GM04503 (cell line): ENCODE results near the gene MAGEA6.
"Not testable (repeated sequence)": the region's sequence is repeated elsewhere in the genome, so short reads cannot be mapped to it uniquely, and the experiment has no call there.

Experiments used
- DNase-seq: peaks from one replicate; pipeline ENCODE4 v3.0.0-alpha.2; 2012; ENCODE audit warnings: low read depth

The MAGEA6 gene

GRCh38 chrX:152769549-152770289, at the start of gene MAGEA6:
MAGEA6 (minus strand) TSS chrX:152769689; CDS start chrX:152767650, 2,039 bp downstream.
- DNase-seq = not testable (repeated sequence)

- no peak for DNase-seq
Measured at GRCh38 chrX:152819266-152819665, 49.8 kb upstream of the MAGEA6 start.

- no peak for DNase-seq
Measured at GRCh38 chrX:152818356-152818755, 48.9 kb upstream of the MAGEA6 start.

GRCh38 chrX:152817078-152817764, 47.7 kb upstream of the MAGEA6 start:
- DNase-seq = no peak

- no peak for DNase-seq
Measured at GRCh38 chrX:152814048-152814447, 44.6 kb upstream of the MAGEA6 start.

- DNase-seq = no peak
Measured at GRCh38 chrX:152813206-152813605, 43.7 kb upstream of the MAGEA6 start.

GRCh38 chrX:152810403-152810802, 40.9 kb upstream of the MAGEA6 start:
- DNase-seq = no peak

- DNase-seq = no peak
Measured at GRCh38 chrX:152806035-152806434, 36.5 kb upstream of the MAGEA6 start.

- DNase-seq = no peak
Measured at GRCh38 chrX:152798945-152799344, 29.5 kb upstream of the MAGEA6 start.

GRCh38 chrX:152787062-152787461, 17.6 kb upstream of the MAGEA6 start:
- not testable (repeated sequence) for DNase-seq

GRCh38 chrX:152766562-152766961, 2.9 kb downstream of the MAGEA6 start:
- DNase-seq = not testable (repeated sequence)

GRCh38 chrX:152761582-152761981, 7.9 kb downstream of the MAGEA6 start:
- not testable (repeated sequence) for DNase-seq

GRCh38 chrX:152759544-152759943, 9.9 kb downstream of the MAGEA6 start:
- DNase-seq = not testable (repeated sequence)

GRCh38 chrX:152758918-152759317, 10.6 kb downstream of the MAGEA6 start, which contains the start of gene CSAG3:
CSAG3 (plus strand) TSS chrX:152759218.
- DNase-seq = not testable (repeated sequence)

- not testable (repeated sequence) for DNase-seq
Measured at GRCh38 chrX:152754871-152755270, 14.6 kb downstream of the MAGEA6 start.

GRCh38 chrX:152753686-152754650, 15.5 kb downstream of the MAGEA6 start, which contains the start of gene MAGEA2:
MAGEA2 (minus strand) TSS chrX:152753842; CDS start chrX:152751363, 2,479 bp downstream.
- not testable (repeated sequence) for DNase-seq

GRCh38 chrX:152738560-152738959, 30.9 kb downstream of the MAGEA6 start:
- no peak for DNase-seq

GRCh38 chrX:152736528-152736927, 33.0 kb downstream of the MAGEA6 start:
- DNase-seq = not testable (repeated sequence)

- no peak for DNase-seq
Measured at GRCh38 chrX:152735860-152736511, 33.5 kb downstream of the MAGEA6 start.

GRCh38 chrX:152735101-152735500, 34.4 kb downstream of the MAGEA6 start:
- DNase-seq = no peak

GRCh38 chrX:152734143-152734858, 35.2 kb downstream of the MAGEA6 start:
- DNase-seq = not testable (repeated sequence)
